ENCODE results near the gene C9orf153. TPM values are rescaled to one million over a fixed set of nuclear protein-coding genes. Genes with fewer than 3 reads are reported as not detected.

Gene C9orf153
- total RNA-seq, 4 donors from 2014 or later: 0.17 to 0.87 TPM; not detected in 2

DNA sequence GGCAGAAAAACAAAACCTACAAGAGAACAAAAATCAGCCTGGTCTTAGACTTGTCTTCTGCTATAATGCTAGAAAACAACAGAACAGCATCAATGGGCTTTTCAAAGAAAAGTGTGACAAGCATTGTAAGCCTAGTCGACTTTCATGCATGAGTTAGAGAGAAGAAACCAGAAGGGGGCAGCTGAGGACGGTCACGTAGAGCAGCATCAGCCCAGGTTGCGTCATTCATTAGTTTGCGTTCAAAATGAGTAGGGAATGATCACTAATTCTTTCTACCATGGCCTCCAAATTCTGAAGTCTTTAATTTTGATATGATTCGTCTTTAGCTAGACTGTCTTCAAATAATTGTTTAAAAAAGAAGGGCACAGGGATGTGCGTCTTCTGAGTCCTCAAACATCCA, 27.6 kb upstream of the C9orf153 start:
- TF ChIP-seq, protein P1, sequence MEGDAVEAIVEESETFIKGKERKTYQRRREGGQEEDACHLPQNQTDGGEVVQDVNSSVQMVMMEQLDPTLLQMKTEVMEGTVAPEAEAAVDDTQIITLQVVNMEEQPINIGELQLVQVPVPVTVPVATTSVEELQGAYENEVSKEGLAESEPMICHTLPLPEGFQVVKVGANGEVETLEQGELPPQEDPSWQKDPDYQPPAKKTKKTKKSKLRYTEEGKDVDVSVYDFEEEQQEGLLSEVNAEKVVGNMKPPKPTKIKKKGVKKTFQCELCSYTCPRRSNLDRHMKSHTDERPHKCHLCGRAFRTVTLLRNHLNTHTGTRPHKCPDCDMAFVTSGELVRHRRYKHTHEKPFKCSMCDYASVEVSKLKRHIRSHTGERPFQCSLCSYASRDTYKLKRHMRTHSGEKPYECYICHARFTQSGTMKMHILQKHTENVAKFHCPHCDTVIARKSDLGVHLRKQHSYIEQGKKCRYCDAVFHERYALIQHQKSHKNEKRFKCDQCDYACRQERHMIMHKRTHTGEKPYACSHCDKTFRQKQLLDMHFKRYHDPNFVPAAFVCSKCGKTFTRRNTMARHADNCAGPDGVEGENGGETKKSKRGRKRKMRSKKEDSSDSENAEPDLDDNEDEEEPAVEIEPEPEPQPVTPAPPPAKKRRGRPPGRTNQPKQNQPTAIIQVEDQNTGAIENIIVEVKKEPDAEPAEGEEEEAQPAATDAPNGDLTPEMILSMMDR (IDR thresholded peaks at IDR 0.05 in 4 of 5, conservative IDR thresholded peaks at IDR 0.05 in 1 of 5): no peak
- no peak for TF ChIP-seq POLR2A (IDR thresholded peaks at IDR 0.05)
- Histone ChIP-seq H3K9me3 (no peaks in the 10 kb centered on the region), H3K27me3 (no peaks in the 10 kb centered on the region), H3K4me3 (no peak overlapping the region), H3K36me3 (peaks cover 0 to 20% of the 10 kb centered on the region in 2 donors), H3K4me1 (peaks cover 6 to 7% of the 10 kb centered on the region in 2 donors), H3K27ac (no peak overlapping the region)
- ATAC-seq (no peak), DNase-seq (no peak)
- in situ Hi-C loops (cut with MboI; ENCODE audit: low sequenced_read_pairs in 4 of 4) (loop anchor here in 1 of 4 donors (25.0 kb wide), 1 partner anchor 350 kb away; the partner anchor contains the start of gene NAA35), intact Hi-C loops (cut with DNase I; ENCODE audit: low total_unique reads) (no loop called here)

DNA sequence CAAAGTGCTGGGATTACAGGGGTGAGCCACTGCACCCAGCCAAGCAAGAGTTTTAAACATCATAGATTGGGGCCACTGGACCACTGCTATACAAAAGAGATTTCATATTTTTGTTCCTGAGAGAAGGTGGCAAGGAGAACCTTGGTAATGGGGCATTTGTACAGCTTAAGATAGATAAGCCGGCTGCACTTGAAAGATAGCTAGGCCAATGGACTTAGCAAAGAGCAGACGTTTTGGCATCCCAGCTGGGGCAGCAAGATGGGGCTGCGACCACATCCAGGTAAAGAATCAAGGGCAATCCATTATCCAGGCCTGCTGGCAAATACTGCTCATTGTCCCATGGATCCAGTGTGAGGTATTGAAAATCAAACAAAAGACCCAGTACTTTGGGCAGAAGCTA, 26.8 kb upstream of the C9orf153 start:
- no peaks in the 10 kb centered on the region for H3K9me3 ChIP-seq
- in situ Hi-C loops (cut with MboI; ENCODE audit: low sequenced_read_pairs in 4 of 4): loop anchor here in 1 of 4 donors (25.0 kb wide), 1 partner anchor 349 kb away; the partner anchor contains the start of gene NAA35
- H3K36me3 ChIP-seq: peaks cover 0 to 20% of the 10 kb centered on the region in 2 donors
- no peak overlapping the region for H3K27ac ChIP-seq
- peaks cover 6 to 9% of the 10 kb centered on the region in 2 donors for H3K4me1 ChIP-seq
- no peaks in the 10 kb centered on the region for H3K27me3 ChIP-seq
- H3K4me3 ChIP-seq: no peak overlapping the region
- DNase-seq (no peak), ATAC-seq (no peak)
- TF ChIP-seq, protein P1 (IDR thresholded peaks at IDR 0.05 in 4 of 5, conservative IDR thresholded peaks at IDR 0.05 in 1 of 5): no peak
- TF ChIP-seq POLR2A (IDR thresholded peaks at IDR 0.05): no peak
- intact Hi-C loops (cut with DNase I; ENCODE audit: low total_unique reads): no loop called here

DNA sequence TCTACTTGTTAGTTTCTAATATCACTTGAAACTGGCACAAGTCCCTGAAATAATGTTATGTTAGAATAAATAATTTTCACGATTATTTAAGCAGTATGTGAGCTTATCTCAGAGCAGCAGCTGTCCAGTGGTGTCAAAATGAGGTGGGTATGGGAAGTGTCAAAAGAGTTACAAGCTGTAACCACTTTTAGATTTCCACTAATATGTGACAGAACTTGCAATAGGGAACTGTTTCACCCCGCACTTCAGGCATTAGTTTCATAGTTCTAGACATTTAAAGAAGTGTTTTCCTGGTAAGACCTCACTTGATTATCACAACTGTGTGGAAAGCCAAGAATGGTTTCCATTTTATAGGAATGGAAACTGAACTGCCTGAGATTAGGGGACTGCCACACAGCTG, 25.8 kb upstream of the C9orf153 start:
- in situ Hi-C loops (cut with MboI; ENCODE audit: low sequenced_read_pairs in 4 of 4): loop anchor here in 1 of 4 donors (25.0 kb wide), 1 partner anchor 348 kb away; the partner anchor contains the start of gene NAA35
- Histone ChIP-seq H3K9me3 (no peaks in the 10 kb centered on the region), H3K36me3 (peaks cover 0 to 19% of the 10 kb centered on the region in 2 donors), H3K27ac (no peak overlapping the region), H3K4me1 (peaks cover 17 to 19% of the 10 kb centered on the region in 2 donors), H3K4me3 (no peak overlapping the region), H3K27me3 (no peaks in the 10 kb centered on the region)
- TF ChIP-seq, protein P1 (IDR thresholded peaks at IDR 0.05 in 4 of 5, conservative IDR thresholded peaks at IDR 0.05 in 1 of 5): no peak
- no peak for TF ChIP-seq POLR2A (IDR thresholded peaks at IDR 0.05)
- DNase-seq: no peak
- intact Hi-C loops (cut with DNase I; ENCODE audit: low total_unique reads): no loop called here
- ATAC-seq: no peak

DNA sequence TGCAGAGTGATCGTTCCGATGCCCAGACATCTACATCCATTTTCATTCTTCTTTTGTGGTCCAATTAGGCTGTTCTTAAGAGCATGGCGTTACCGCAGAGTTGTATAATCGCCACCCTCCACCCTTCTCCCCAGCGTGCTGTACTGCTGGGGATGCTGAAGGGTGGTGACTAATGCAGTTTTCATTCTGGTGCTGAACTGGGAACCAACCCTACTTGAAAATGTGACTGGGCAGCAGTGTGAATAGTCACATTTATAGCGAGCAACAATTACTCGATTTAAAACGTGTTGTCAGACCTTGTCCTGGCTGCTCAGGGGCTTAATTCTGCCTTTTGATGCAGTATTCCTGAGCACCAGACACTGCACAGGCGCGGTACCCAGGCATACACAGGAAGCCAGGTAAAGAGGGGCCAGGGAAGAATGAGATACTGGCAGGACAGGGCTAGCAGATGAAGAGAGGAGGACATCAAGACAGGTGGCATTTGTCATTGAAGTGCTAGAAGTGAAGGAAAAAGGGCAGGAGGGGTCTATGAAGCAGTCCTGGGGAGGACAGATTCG, 23.6 kb upstream of the C9orf153 start:
- peak in 1 of 2 donors; percentile 20 for DNase-seq
- Histone ChIP-seq H3K27ac (peak overlapping the region; percentile 95 to 99 (median 97)), H3K9me3 (no peaks in the 10 kb centered on the region), H3K4me1 (peaks cover 34 to 37% of the 10 kb centered on the region in 2 donors), H3K36me3 (peaks cover 0 to 12% of the 10 kb centered on the region in 2 donors), H3K4me3 (peak overlapping the region; percentile 87 to 98 (median 94)), H3K27me3 (no peaks in the 10 kb centered on the region)
- no peak for TF ChIP-seq POLR2A (IDR thresholded peaks at IDR 0.05)
- TF ChIP-seq, protein P1 (IDR thresholded peaks at IDR 0.05 in 4 of 5, conservative IDR thresholded peaks at IDR 0.05 in 1 of 5): no peak
- intact Hi-C loops (cut with DNase I; ENCODE audit: low total_unique reads) (loop anchor here (1.0 kb wide), 2 partner anchors 71 to 342 kb away; partner anchors contain the start of genes NAA35 and TUT7), in situ Hi-C loops (cut with MboI; ENCODE audit: low sequenced_read_pairs in 4 of 4) (loop anchor here in 1 of 4 donors (25.0 kb wide), 1 partner anchor 346 kb away; the partner anchor contains the start of gene NAA35)
- ATAC-seq: peak; percentile 36 to 43

Data from gastrocnemius medialis (tissue), 4 donors.